Measurements from ENCODE around the gene RNF34.

DNA sequence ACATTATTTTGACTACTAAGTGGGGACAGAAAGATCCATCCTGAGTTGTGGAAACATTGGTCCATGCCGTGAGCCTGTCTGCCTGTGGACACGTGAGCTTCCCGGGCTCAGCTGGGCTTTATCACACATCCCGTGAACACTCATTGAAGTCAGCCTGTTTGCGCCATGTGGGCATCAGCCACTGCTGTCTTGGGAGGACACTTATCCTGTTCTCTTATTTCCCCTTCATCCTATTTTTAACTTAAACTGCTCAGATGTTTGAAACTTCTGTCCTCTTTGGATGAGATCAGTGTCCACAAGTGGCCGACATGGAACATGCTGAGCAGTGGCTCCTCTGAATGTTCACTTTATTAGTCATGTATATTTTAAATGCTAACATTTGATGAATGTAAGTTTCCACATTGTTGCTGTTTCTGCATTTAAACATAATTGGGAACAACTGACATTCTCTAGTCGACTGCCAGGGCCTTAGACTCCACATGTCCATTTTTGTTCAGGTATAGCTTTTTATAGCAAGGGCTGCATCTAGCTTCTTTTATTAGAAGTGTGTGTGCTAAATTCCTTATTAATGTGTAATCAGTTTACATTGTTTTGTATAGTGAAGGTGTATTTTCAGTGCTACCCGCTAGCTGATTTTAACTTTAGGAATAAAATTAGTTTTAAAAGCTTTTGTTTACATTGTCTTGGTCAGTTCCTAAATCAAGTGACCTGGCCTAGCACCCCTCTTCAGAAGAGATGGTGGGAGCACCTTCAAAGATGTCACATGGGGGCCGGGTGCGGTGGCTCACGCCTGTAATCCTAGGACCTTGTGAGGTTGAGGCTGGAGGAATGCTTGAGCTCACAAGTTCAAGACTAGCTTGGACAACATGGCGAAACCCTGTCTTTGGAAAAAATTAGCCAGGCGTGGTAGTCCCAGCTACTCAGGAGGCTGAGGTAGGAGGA, 24.0 kb downstream of the RNF34 start:
- TF ChIP-seq NR3C1 (CRISPR knock-in tag; IDR thresholded peaks at IDR 0.05) (no peak), ZNF263 (CRISPR knock-in tag; IDR thresholded peaks at IDR 0.05) (no peak), SMAD1 (CRISPR knock-in tag; IDR thresholded peaks at IDR 0.05; ENCODE audit: borderline replicate concordance, low read depth) (no peak), SMC3 (IDR thresholded peaks at IDR 0.05; ENCODE audit: low read length) (no peak), POLR2AphosphoS5 (IDR thresholded peaks at IDR 0.05; ENCODE audit: low read depth, low read length) (no peak), PITX1 (CRISPR knock-in tag; IDR thresholded peaks at IDR 0.05) (no peak)
- TF ChIP-seq, protein P1, sequence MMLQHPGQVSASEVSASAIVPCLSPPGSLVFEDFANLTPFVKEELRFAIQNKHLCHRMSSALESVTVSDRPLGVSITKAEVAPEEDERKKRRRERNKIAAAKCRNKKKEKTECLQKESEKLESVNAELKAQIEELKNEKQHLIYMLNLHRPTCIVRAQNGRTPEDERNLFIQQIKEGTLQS (CRISPR knock-in tag; IDR thresholded peaks at IDR 0.05): no peak
- TF ChIP-seq, protein P2, sequence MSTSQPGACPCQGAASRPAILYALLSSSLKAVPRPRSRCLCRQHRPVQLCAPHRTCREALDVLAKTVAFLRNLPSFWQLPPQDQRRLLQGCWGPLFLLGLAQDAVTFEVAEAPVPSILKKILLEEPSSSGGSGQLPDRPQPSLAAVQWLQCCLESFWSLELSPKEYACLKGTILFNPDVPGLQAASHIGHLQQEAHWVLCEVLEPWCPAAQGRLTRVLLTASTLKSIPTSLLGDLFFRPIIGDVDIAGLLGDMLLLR (CRISPR knock-in tag; IDR thresholded peaks at IDR 0.05): no peak
- TF ChIP-seq, protein P3, sequence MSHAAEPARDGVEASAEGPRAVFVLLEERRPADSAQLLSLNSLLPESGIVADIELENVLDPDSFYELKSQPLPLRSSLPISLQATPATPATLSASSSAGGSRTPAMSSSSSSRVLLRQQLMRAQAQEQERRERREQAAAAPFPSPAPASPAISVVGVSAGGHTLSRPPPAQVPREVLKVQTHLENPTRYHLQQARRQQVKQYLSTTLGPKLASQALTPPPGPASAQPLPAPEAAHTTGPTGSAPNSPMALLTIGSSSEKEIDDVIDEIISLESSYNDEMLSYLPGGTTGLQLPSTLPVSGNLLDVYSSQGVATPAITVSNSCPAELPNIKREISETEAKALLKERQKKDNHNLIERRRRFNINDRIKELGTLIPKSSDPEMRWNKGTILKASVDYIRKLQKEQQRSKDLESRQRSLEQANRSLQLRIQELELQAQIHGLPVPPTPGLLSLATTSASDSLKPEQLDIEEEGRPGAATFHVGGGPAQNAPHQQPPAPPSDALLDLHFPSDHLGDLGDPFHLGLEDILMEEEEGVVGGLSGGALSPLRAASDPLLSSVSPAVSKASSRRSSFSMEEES (CRISPR knock-in tag; IDR thresholded peaks at IDR 0.05): no peak
